Thymus (tissue), 11 donors: Measurements from ENCODE around the gene GATA6. TPM values are rescaled to one million over a fixed set of nuclear protein-coding genes. Genes with fewer than 3 reads are reported as not detected.
A peak's percentile ranks its signal among the peaks of the same experiment; 100 is the strongest.

ENCODE experiments used
- DNase-seq, 9 donors: peaks; one replicate each; pipeline ENCODE4 v3.0.0-alpha.2; 2013; ENCODE audit warnings: low spot score in 9 of 9, low read depth in 6 of 9, missing footprints in 1 of 9
- H3K27ac ChIP-seq, 2 donors: one replicate each; pipeline ENCODE4 v1.5.1; 2013; ENCODE audit warnings: control low read depth in 1 of 2, low read depth in 1 of 2, low read length in 1 of 2, mild to moderate bottlenecking in 1 of 2, moderate library complexity in 1 of 2
- H3K27me3 ChIP-seq, 2 donors: one replicate each; pipeline ENCODE4 v1.5.1; 2013; ENCODE audit warnings: low read length in 1 of 2; ENCODE audit not compliant: control insufficient read depth in 2 of 2, insufficient read depth in 1 of 2
- H3K36me3 ChIP-seq, 2 donors: one replicate each; pipeline ENCODE4 v1.5.1; 2013; ENCODE audit warnings: low read length in 1 of 2, mild to moderate bottlenecking in 1 of 2, moderate library complexity in 1 of 2; ENCODE audit not compliant: control insufficient read depth in 2 of 2, insufficient read depth in 2 of 2
- H3K4me1 ChIP-seq, 2 donors: one replicate each; pipeline ENCODE4 v1.5.1; 2013; ENCODE audit warnings: low read length in 2 of 2; ENCODE audit not compliant: control insufficient read depth in 2 of 2, insufficient read depth in 2 of 2
- H3K4me3 ChIP-seq, 2 donors: one replicate each; pipeline ENCODE4 v1.5.1; 2013; ENCODE audit warnings: low read length in 2 of 2, control low read depth in 1 of 2, mild to moderate bottlenecking in 1 of 2
- H3K9me3 ChIP-seq, 2 donors: one replicate each; pipeline ENCODE4 v1.5.1; 2013; ENCODE audit warnings: low read length in 1 of 2, mild to moderate bottlenecking in 1 of 2; ENCODE audit not compliant: control insufficient read depth in 2 of 2, insufficient read depth in 1 of 2
- WGBS: extraction: QIAGEN DNeasy Blood & Tissue Kit; methylation state at CpG from one replicate; pipeline ENCODE4 v1.1.7; 2013; 5-methylcytosine and 5-hydroxymethylcytosine counted together
- polyA plus RNA-seq: library from polyadenylated mRNA; stranded (reverse); fragments of 200-250 nt; gene quantifications from one replicate; pipeline ENCODE4 v1.2.3, GENCODE V29; 2013
- total RNA-seq: library from RNA; stranded (reverse); fragments of 120-200 nt; gene quantifications from one replicate; pipeline ENCODE4 v1.2.4, GENCODE V29; 2013
- donor health status: healthy.

GATA6 gene
- total and polyA plus RNA-seq, 2 donors, result 0.47 to 2.0 TPM

DNA sequence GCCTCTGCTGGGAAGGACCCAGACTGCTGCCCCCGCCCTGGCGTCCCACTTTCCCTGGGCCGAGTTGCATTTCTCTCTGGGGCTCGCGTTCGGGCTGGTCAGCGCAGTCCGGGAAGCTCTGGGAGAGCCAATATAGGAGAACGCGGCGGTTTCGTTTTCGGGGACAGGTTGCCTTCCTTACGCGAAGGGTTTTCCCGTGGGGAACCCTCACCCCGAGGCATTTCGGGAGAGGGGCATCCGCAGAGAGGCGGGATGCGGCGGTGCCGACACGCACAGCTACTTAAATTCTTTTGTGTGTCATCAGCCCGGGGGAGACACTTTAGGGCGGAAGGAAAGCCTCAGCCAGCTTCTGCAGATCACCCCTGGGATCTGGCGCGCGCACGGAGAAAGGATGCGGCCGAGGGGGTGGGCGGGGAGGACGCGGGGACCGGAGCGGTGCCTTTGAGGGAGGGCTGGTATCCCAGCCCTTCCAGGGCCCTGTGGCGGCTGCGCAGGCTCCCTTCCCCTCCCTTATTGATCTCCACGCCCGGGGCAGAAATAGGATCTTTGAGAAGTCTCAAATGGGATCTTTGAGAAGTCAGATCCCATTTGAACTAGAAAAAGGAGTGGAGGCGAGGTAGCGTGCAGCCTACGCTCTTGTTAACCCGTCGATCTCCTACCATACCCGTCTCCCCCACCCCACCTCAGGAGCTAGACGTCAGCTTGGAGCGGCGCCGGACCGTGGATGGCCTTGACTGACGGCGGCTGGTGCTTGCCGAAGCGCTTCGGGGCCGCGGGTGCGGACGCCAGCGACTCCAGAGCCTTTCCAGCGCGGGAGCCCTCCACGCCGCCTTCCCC, 1.2 kb downstream of the GATA6 start:
- peaks cover 0 to 1% of the 10 kb centered on the region in 2 donors for H3K9me3 ChIP-seq
- peaks cover 3 to 9% of the 10 kb centered on the region in 2 donors for H3K4me1 ChIP-seq
- H3K36me3 ChIP-seq, result no peaks in the 10 kb centered on the region
- DNase-seq, result no peak
- H3K27me3 ChIP-seq, result peaks cover 95 to 98% of the 10 kb centered on the region in 2 donors
- WGBS, result 1% methylated on average over 66 of the region's 66 CpGs
- H3K27ac ChIP-seq, result peak overlapping the region in 1 of 2 donors; percentile 31
- peak overlapping the region; percentile 35 to 49 for H3K4me3 ChIP-seq

DNA sequence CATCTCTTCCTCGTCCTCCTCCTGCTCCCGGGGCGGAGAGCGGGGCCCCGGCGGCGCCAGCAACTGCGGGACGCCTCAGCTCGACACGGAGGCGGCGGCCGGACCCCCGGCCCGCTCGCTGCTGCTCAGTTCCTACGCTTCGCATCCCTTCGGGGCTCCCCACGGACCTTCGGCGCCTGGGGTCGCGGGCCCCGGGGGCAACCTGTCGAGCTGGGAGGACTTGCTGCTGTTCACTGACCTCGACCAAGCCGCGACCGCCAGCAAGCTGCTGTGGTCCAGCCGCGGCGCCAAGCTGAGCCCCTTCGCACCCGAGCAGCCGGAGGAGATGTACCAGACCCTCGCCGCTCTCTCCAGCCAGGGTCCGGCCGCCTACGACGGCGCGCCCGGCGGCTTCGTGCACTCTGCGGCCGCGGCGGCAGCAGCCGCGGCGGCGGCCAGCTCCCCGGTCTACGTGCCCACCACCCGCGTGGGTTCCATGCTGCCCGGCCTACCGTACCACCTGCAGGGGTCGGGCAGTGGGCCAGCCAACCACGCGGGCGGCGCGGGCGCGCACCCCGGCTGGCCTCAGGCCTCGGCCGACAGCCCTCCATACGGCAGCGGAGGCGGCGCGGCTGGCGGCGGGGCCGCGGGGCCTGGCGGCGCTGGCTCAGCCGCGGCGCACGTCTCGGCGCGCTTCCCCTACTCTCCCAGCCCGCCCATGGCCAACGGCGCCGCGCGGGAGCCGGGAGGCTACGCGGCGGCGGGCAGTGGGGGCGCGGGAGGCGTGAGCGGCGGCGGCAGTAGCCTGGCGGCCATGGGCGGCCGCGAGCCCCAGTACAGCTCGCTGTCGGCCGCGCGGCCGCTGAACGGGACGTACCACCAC, 2.1 kb downstream of the GATA6 start:
- Histone ChIP-seq H3K4me1 (peaks cover 3 to 9% of the 10 kb centered on the region in 2 donors), H3K9me3 (peaks cover 0 to 1% of the 10 kb centered on the region in 2 donors), H3K4me3 (peak overlapping the region in 1 of 2 donors; percentile 49), H3K27ac (no peak overlapping the region), H3K36me3 (no peaks in the 10 kb centered on the region), H3K27me3 (peaks cover 91 to 98% of the 10 kb centered on the region in 2 donors)
- 7% methylated on average over 120 of the region's 120 CpGs for WGBS
- no peak for DNase-seq

DNA sequence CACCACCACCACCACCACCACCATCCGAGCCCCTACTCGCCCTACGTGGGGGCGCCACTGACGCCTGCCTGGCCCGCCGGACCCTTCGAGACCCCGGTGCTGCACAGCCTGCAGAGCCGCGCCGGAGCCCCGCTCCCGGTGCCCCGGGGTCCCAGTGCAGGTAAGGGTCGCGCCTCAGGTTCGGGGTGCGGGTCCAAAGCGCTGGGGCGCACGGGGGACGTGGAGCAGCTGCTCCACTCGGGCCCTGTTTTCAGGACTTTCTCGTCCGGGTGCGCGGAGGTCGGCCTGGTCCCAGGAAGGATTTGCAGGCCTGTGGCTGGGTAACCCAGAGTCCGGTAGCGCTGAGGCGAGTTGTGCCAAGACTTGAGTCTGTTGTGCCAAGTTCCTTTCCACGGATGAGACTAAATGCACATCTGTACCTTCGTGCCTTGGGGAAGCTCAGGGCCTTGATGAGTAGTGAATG, 2.8 kb downstream of the GATA6 start:
- peaks cover 91 to 98% of the 10 kb centered on the region in 2 donors for H3K27me3 ChIP-seq
- no peaks in the 10 kb centered on the region for H3K36me3 ChIP-seq
- no peaks in the 10 kb centered on the region for H3K9me3 ChIP-seq
- peaks cover 3 to 9% of the 10 kb centered on the region in 2 donors for H3K4me1 ChIP-seq
- 35% methylated on average over 34 of the region's 34 CpGs for WGBS
- DNase-seq, result no peak
- no peak overlapping the region for H3K4me3 ChIP-seq
- H3K27ac ChIP-seq, result no peak overlapping the region

DNA sequence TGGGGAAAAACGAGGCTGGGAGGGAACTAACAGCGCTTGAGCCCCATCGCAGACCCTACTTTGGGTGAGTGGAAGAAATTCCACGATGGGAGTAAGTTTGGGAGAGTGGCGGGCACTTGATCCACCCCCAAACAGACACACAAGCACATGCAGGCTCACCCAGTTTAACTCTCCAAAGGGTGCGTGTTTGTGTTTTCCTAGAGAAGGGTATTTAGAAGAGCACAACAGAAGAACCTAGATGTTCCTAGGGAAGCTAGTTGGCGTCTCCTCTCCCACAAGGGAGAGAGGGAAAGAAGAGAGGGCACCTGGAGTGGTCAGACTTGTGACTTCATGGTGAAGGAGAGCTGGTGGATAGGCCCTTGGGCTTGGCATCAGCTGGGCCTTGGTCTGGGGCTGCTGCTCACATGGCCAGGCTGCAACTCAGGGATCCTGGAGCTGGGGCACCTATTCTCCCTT, 3.2 kb downstream of the GATA6 start:
- Histone ChIP-seq H3K36me3 (no peaks in the 10 kb centered on the region), H3K9me3 (no peaks in the 10 kb centered on the region), H3K27me3 (peaks cover 89 to 98% of the 10 kb centered on the region in 2 donors), H3K4me3 (no peak overlapping the region), H3K4me1 (peaks cover 3 to 9% of the 10 kb centered on the region in 2 donors), H3K27ac (no peak overlapping the region)
- WGBS, result 72% methylated on average over 7 of the region's 7 CpGs
- no peak for DNase-seq

DNA sequence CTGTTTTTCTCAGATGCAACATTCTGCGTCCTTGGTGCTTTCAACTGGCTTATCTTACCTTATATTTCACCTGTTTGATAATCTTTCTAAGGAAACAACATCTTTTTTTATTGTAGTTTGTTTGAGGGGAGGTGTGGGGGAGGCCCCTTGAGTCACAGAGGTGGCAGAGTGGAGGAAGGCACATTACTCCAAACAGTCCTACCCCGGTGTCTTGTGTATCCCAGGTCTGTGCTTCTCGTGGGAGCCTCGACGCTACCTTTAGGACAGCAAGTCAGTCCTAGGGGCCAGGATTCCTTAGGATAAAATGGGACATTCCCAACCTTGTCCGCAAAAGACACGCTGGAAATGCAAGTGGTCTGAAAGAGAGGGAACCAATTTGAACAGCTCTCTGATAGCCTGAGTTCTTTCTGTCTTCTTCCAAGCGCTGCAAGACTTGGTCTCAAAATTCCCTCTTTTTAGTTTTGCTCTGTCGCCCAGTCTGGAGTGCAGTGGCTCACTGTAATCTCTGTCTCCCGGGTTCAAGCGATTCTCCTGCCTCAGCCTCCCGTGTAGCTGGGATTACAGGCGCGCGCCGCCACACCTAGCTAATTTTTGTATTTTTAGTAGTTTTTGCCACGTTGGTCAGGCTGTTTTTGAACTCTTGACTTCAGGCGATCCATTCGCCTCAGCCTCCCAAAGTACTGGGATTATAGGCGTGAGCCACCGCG, 4.0 kb downstream of the GATA6 start:
- Histone ChIP-seq H3K4me3 (no peak overlapping the region), H3K9me3 (no peaks in the 10 kb centered on the region), H3K4me1 (peaks cover 3 to 6% of the 10 kb centered on the region in 2 donors), H3K36me3 (no peaks in the 10 kb centered on the region), H3K27me3 (peaks cover 83 to 98% of the 10 kb centered on the region in 2 donors), H3K27ac (no peak overlapping the region)
- 62% methylated on average over 22 of the region's 22 CpGs for WGBS
- no peak for DNase-seq

DNA sequence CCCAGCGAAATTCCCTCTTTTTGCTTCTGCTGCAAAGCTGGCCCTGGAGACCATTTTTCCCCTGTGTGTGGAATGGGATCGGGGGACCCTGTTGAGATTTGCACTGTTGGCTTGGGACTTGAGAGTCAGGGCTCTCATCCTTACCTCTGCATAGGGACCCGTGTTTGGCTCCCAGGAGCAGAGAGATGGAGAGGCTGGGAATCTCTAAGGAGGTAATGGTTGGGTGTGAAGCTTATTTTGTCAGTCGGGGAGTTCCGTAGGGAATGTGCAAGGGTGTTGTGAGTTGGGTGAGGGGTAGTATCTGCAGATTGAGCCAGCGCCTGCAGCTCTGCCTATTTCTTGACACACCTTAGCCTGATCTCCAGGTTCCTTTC, 4.5 kb downstream of the GATA6 start:
- Histone ChIP-seq H3K9me3 (no peaks in the 10 kb centered on the region), H3K4me1 (peaks cover 3% of the 10 kb centered on the region in 2 donors), H3K36me3 (no peaks in the 10 kb centered on the region), H3K4me3 (no peak overlapping the region), H3K27me3 (peaks cover 79 to 98% of the 10 kb centered on the region in 2 donors), H3K27ac (no peak overlapping the region)
- 59% methylated on average over 6 of the region's 6 CpGs for WGBS
- no peak for DNase-seq

DNA sequence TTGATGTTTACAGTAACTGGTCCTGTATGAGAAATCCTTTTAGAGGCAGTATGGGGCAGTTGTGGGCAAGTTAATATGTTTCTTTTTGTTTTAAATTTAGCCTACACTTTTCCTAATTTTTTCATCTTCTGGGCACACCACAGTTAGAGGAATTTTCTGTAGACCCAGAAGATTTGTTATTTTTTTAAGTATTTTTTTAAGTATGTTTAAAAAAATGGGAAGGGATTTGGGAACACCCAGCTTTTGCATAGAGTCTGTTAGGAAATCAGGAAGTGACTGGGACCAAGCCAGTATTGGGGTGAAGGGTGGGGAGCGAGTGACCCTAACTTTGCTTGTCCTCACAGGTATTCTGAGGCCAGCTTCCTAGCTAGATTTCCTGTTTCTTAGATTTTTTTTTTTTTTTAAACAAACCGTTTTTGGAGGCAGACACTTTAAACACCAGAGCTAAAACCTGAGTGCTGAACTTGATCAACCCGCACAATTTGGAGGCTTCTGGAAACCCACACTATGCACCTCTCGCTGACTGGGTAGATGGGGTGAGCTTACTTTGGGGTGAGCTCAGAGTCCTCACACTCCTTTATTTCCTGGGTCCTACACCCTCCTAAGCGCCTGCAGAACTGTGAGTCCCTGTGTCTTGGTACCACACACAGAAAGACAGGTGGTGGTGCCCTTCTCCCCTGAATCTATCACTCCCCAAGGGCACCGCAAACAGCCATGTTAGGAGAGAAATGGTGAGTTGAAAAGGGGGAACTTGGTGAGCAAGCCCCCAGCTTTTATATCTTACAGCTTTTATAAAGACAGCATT, 5.2 kb downstream of the GATA6 start:
- DNase-seq, result no peak
- Histone ChIP-seq H3K9me3 (no peaks in the 10 kb centered on the region), H3K4me1 (peaks cover 3% of the 10 kb centered on the region in 2 donors), H3K27ac (no peak overlapping the region), H3K4me3 (no peak overlapping the region), H3K36me3 (no peaks in the 10 kb centered on the region), H3K27me3 (peaks cover 74 to 95% of the 10 kb centered on the region in 2 donors)
- 36% methylated on average over 6 of the region's 6 CpGs for whole genome bisulfite sequencing

DNA sequence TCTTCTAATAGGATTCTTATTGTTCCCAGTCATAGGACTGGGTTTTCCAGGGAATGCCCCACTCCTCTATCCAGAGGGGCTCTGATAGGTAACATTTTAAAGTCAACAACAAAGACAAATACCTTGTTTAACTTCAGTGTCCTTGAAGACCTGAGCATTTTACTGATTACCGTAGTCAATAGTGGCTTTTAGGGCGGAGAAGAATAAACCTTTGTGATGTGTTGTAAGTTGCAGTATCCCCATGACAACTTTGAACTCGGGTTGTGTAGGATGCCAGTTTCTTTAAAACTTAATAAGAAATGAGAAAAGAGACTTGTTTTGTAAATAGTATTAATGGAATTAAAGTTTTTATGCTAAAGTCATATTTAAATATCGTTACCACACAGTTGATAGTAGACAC, 6.0 kb downstream of the GATA6 start:
- WGBS, result 79% methylated on average over 4 of the region's 4 CpGs

More for the DNA sequence above, 6.0 kb downstream of the GATA6 start:
- H3K9me3 ChIP-seq, result no peaks in the 10 kb centered on the region
- peaks cover 68 to 94% of the 10 kb centered on the region in 2 donors for H3K27me3 ChIP-seq
- H3K4me1 ChIP-seq, result peaks cover 0 to 1% of the 10 kb centered on the region in 2 donors
- no peak overlapping the region for H3K4me3 ChIP-seq
- no peak for DNase-seq
- H3K27ac ChIP-seq, result no peak overlapping the region
- H3K36me3 ChIP-seq, result no peaks in the 10 kb centered on the region
